ENCODE measurements around the gene SLC10A1. TPM values are rescaled to one million over a fixed set of nuclear protein-coding genes. Genes with fewer than 3 reads are reported as not detected.

SLC10A1 gene
- total RNA-seq, 2 experiments from 2014 or later = not detected

GRCh38 chr14:69844171-69844570 is 47.1 kb upstream of the SLC10A1 start:
- Histone ChIP-seq H3K79me2 (ENCODE audit: insufficient read depth, low read depth, low read length) (no peaks in the 10 kb centered on the region), H3K27ac (ENCODE audit: low read depth, low read length, poor library complexity, severe bottlenecking) (no peak overlapping the region), H3K4me2 (ENCODE audit: low read length) (no peak overlapping the region), H2AFZ (ENCODE audit: low read length) (no peak overlapping the region), H3K9me3 (ENCODE audit: low read length) (no peaks in the 10 kb centered on the region), H3K36me3 (ENCODE audit: insufficient read depth, low read length) (no peaks in the 10 kb centered on the region), H3K4me3 (ENCODE audit: low read depth, low read length, poor library complexity, severe bottlenecking) (no peak overlapping the region), H3K9me2 (ENCODE audit: insufficient read depth, low read length) (no peaks in the 10 kb centered on the region), H3K4me1 (ENCODE audit: insufficient read depth, low read length, poor library complexity, severe bottlenecking) (no peaks in the 10 kb centered on the region), H4K20me1 (ENCODE audit: insufficient read depth, low read length) (no peaks in the 10 kb centered on the region)
- intact Hi-C loops (cut with micrococcal nuclease; ENCODE audit: unreplicated experiment) = no loop called here
- no peak for TF ChIP-seq EZH2phosphoT487 (IDR thresholded peaks at IDR 0.05; ENCODE audit: borderline replicate concordance, low read depth, low read length)
- TF ChIP-seq, protein P1, sequence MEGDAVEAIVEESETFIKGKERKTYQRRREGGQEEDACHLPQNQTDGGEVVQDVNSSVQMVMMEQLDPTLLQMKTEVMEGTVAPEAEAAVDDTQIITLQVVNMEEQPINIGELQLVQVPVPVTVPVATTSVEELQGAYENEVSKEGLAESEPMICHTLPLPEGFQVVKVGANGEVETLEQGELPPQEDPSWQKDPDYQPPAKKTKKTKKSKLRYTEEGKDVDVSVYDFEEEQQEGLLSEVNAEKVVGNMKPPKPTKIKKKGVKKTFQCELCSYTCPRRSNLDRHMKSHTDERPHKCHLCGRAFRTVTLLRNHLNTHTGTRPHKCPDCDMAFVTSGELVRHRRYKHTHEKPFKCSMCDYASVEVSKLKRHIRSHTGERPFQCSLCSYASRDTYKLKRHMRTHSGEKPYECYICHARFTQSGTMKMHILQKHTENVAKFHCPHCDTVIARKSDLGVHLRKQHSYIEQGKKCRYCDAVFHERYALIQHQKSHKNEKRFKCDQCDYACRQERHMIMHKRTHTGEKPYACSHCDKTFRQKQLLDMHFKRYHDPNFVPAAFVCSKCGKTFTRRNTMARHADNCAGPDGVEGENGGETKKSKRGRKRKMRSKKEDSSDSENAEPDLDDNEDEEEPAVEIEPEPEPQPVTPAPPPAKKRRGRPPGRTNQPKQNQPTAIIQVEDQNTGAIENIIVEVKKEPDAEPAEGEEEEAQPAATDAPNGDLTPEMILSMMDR (conservative IDR thresholded peaks at IDR 0.05; ENCODE audit: low read length) = no peak
- DNase-seq (ENCODE audit: low spot score) = no peak
- POLR2A ChIA-PET = interaction anchor here (0.6 kb wide), 1 partner anchor 333 kb away, joined by 3 read pairs; no protein-coding TSS in a partner anchor
- CTCF ChIA-PET (ENCODE audit: unreplicated experiment) = no interaction called here
- BruUV-seq (replicated peaks) = no TSS peak

DNA sequence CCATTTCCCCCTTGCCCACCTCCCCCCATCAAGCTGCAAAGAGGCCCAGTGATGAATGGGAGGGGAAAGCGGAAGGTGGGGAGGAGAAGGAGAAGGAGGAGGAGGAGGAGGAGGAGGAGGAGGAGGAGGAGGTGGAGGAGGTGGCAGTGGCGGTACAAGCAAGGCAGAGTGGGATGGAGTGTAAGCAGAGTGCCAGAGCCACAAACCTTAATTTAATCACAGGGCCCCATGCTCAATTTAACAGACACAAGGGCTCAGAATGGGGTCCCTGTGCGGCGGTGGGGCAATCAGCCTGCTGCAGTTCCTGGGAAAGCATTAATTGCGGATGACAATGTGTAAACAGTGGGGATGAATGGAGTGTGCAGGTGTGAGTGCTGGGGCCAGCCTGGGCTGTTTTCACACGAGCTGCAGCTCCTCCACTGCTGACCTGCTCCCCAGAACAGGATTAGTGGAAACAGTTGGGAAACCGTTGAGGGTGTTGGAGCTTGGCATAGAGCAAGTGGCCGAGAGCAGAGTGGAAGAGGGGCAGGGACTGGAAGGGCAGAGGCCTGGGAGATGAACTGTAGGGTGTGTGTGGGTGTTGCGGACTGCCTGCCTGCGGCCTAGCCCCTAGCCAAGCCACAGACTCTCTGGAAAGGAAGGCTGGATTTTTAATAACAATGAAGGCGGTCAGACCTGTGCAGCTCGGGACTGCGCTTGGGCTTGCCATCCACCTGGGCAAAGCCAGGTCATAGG is 45.8 kb upstream of the SLC10A1 start:
- Histone ChIP-seq H3K79me2 (ENCODE audit: insufficient read depth, low read depth, low read length) (no peaks in the 10 kb centered on the region), H4K20me1 (ENCODE audit: insufficient read depth, low read length) (no peaks in the 10 kb centered on the region), H2AFZ (ENCODE audit: low read length) (no peak overlapping the region), H3K4me3 (ENCODE audit: low read depth, low read length, poor library complexity, severe bottlenecking) (no peak overlapping the region), H3K9me3 (ENCODE audit: low read length) (no peaks in the 10 kb centered on the region), H3K36me3 (ENCODE audit: insufficient read depth, low read length) (no peaks in the 10 kb centered on the region), H3K4me2 (ENCODE audit: low read length) (no peak overlapping the region), H3K4me1 (ENCODE audit: insufficient read depth, low read length, poor library complexity, severe bottlenecking) (no peaks in the 10 kb centered on the region), H3K27ac (ENCODE audit: low read depth, low read length, poor library complexity, severe bottlenecking) (no peak overlapping the region), H3K9me2 (ENCODE audit: insufficient read depth, low read length) (no peaks in the 10 kb centered on the region)
- ChIA-PET CTCF (ENCODE audit: unreplicated experiment) (interaction anchor here (0.6 kb wide), 1 partner anchor 468 kb away, joined by 5 read pairs; no protein-coding TSS in a partner anchor), POLR2A (no interaction called here)
- no TSS peak for BruUV-seq (replicated peaks)
- no peak for TF ChIP-seq EZH2phosphoT487 (IDR thresholded peaks at IDR 0.05; ENCODE audit: borderline replicate concordance, low read depth, low read length)
- TF ChIP-seq, protein P1 (conservative IDR thresholded peaks at IDR 0.05; ENCODE audit: low read length) = no peak
- intact Hi-C loops (cut with micrococcal nuclease; ENCODE audit: unreplicated experiment) = no loop called here
- DNase-seq (ENCODE audit: low spot score) = no peak

DNA sequence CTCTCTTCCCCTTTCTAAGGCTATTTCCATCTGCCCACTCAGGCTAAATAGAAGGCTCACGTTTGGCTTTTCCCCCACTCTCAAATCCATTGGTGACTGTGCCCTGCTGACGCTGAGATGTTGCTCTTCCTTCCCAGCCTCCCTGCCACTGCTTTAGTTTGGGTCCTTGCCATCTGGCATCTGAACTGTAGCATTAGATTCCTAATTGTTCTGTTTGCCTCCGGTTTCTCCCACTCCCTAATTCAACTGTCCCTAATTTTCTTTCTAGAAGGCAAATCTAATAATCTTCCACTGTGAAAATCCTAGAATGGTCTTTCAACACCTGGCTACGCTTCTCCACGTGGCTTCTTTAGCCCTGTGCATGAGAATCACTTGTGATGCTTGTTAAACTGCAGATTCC is 44.6 kb upstream of the SLC10A1 start:
- ChIA-PET POLR2A (no interaction called here), CTCF (ENCODE audit: unreplicated experiment) (no interaction called here)
- Histone ChIP-seq H3K4me2 (ENCODE audit: low read length) (no peak overlapping the region), H3K9me3 (ENCODE audit: low read length) (no peaks in the 10 kb centered on the region), H3K9me2 (ENCODE audit: insufficient read depth, low read length) (no peaks in the 10 kb centered on the region), H3K4me3 (ENCODE audit: low read depth, low read length, poor library complexity, severe bottlenecking) (no peak overlapping the region), H3K36me3 (ENCODE audit: insufficient read depth, low read length) (no peaks in the 10 kb centered on the region), H3K79me2 (ENCODE audit: insufficient read depth, low read depth, low read length) (no peaks in the 10 kb centered on the region), H3K27ac (ENCODE audit: low read depth, low read length, poor library complexity, severe bottlenecking) (no peak overlapping the region), H2AFZ (ENCODE audit: low read length) (no peak overlapping the region), H3K4me1 (ENCODE audit: insufficient read depth, low read length, poor library complexity, severe bottlenecking) (no peaks in the 10 kb centered on the region), H4K20me1 (ENCODE audit: insufficient read depth, low read length) (no peaks in the 10 kb centered on the region)
- TF ChIP-seq EZH2phosphoT487 (IDR thresholded peaks at IDR 0.05; ENCODE audit: borderline replicate concordance, low read depth, low read length) = no peak
- TF ChIP-seq, protein P1 (conservative IDR thresholded peaks at IDR 0.05; ENCODE audit: low read length) = no peak
- BruUV-seq (replicated peaks) = no TSS peak
- intact Hi-C loops (cut with micrococcal nuclease; ENCODE audit: unreplicated experiment) = no loop called here
- no peak for DNase-seq (ENCODE audit: low spot score)

Data from OCI-LY7 (cell line).